Measurements from ENCODE around the gene PON3.

The PON3 gene

DNA sequence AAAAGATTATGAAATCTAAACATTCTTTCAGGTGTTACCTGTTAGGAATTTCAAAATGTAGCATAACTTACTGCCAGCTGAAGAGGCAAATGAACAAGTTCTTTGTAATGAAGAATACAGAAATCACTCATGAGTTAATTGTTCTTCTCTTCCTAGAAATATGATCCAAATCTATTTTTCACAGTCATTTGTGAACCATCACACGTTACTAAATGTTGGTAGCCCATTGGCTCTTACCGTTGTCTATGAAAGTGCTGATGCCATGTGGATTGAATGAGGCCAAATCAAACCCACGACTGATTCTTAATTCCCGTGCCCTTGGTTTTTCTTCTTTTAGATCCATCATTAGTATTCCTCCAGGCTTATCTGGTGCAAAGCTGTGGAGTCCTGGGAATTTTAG is 15.9 kb upstream of the PON3 start:
- ChIA-PET POLR2A (no interaction called here), CTCF (interaction anchor here (1.5 kb wide), 1 partner anchor 10 kb away, joined by 3 read pairs; no protein-coding TSS in a partner anchor)
- no peak overlapping the region for H3K4me3 ChIP-seq (ENCODE audit: control insufficient read depth in 1 of 7, extremely low read depth in 1 of 7, insufficient read depth in 4 of 7, low read depth in 2 of 7, low read length in 6 of 7)
- no peaks in the 10 kb centered on the region for H3K27me3 ChIP-seq (replicated peaks in 2 of 5; ENCODE audit: control insufficient read depth in 4 of 5, insufficient read depth in 5 of 5, low read length in 4 of 5)
- DNase-seq, result no peak
- H3K4me1 ChIP-seq (ENCODE audit: control extremely low read depth in 1 of 4, control insufficient read depth in 4 of 4, insufficient read depth in 4 of 4, low read length in 3 of 4), result peaks cover 0 to 3% (median 0%) of the 10 kb centered on the region in 4 experiments
- WGBS (ENCODE audit: insufficient coverage), result 96% methylated on average over 4 of the region's 4 CpGs
- H3K27ac ChIP-seq (ENCODE audit: insufficient read depth in 1 of 2, low read depth in 1 of 2, low read length in 2 of 2, poor library complexity in 1 of 2, severe bottlenecking in 2 of 2), result no peak overlapping the region
- H3K36me3 ChIP-seq (ENCODE audit: control insufficient read depth in 4 of 4, insufficient read depth in 4 of 4, low read length in 3 of 4), result peaks cover 3 to 41% (median 9%) of the 10 kb centered on the region in 4 experiments
- no peaks in the 10 kb centered on the region for H3K9me3 ChIP-seq (ENCODE audit: control extremely low read depth in 1 of 5, control insufficient read depth in 4 of 5, insufficient read depth in 2 of 5, low read depth in 1 of 5, low read length in 4 of 5)

GRCh38 chr7:95411666-95412065 is 15.5 kb upstream of the PON3 start:
- Histone ChIP-seq H3K27ac (ENCODE audit: insufficient read depth in 1 of 2, low read depth in 1 of 2, low read length in 2 of 2, poor library complexity in 1 of 2, severe bottlenecking in 2 of 2) (no peak overlapping the region), H3K27me3 (replicated peaks in 2 of 5; ENCODE audit: control insufficient read depth in 4 of 5, insufficient read depth in 5 of 5, low read length in 4 of 5) (no peaks in the 10 kb centered on the region), H3K9me3 (ENCODE audit: control extremely low read depth in 1 of 5, control insufficient read depth in 4 of 5, insufficient read depth in 2 of 5, low read depth in 1 of 5, low read length in 4 of 5) (no peaks in the 10 kb centered on the region), H3K4me3 (ENCODE audit: control insufficient read depth in 1 of 7, extremely low read depth in 1 of 7, insufficient read depth in 4 of 7, low read depth in 2 of 7, low read length in 6 of 7) (no peak overlapping the region), H3K36me3 (ENCODE audit: control insufficient read depth in 4 of 4, insufficient read depth in 4 of 4, low read length in 3 of 4) (peaks cover 3 to 44% (median 9%) of the 10 kb centered on the region in 4 experiments), H3K4me1 (ENCODE audit: control extremely low read depth in 1 of 4, control insufficient read depth in 4 of 4, insufficient read depth in 4 of 4, low read length in 3 of 4) (peaks cover 0 to 3% (median 0%) of the 10 kb centered on the region in 4 experiments)
- 94% methylated on average over 2 of the region's 4 CpGs for WGBS (ENCODE audit: insufficient coverage)
- CTCF ChIA-PET, result interaction anchor here (1.5 kb wide), 1 partner anchor 11 kb away, joined by 3 read pairs; no protein-coding TSS in a partner anchor
- POLR2A ChIA-PET, result interaction anchor here (1.2 kb wide), 1 partner anchor 10 kb away, joined by 3 read pairs; no protein-coding TSS in a partner anchor
- DNase-seq, result no peak

DNA sequence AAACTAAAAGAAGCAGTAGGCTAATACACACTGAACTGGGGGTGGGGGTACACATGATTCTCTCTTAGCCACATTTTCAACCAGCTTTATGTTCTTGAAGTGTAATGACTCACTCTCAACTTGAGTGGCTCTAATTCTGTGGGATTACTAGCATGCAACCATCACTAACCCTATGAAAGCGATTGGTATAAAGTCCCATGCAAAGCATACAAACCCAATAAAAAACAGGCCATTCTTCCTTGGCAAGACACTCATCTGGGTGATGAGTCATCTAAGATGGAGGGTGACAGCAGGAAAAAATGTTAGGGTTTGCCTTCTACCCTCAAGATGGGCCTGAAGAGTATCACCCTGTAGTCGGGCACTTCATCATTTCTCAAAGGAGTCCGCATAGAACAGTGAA is 14.9 kb upstream of the PON3 start:
- no CpG with 5 or more reads among the region's 3 CpGs for WGBS (ENCODE audit: insufficient coverage)
- Histone ChIP-seq H3K36me3 (ENCODE audit: control insufficient read depth in 4 of 4, insufficient read depth in 4 of 4, low read length in 3 of 4) (peaks cover 3 to 49% (median 12%) of the 10 kb centered on the region in 4 experiments), H3K4me1 (ENCODE audit: control extremely low read depth in 1 of 4, control insufficient read depth in 4 of 4, insufficient read depth in 4 of 4, low read length in 3 of 4) (peaks cover 0 to 3% (median 0%) of the 10 kb centered on the region in 4 experiments), H3K27me3 (replicated peaks in 2 of 5; ENCODE audit: control insufficient read depth in 4 of 5, insufficient read depth in 5 of 5, low read length in 4 of 5) (no peaks in the 10 kb centered on the region), H3K27ac (ENCODE audit: insufficient read depth in 1 of 2, low read depth in 1 of 2, low read length in 2 of 2, poor library complexity in 1 of 2, severe bottlenecking in 2 of 2) (no peak overlapping the region), H3K9me3 (ENCODE audit: control extremely low read depth in 1 of 5, control insufficient read depth in 4 of 5, insufficient read depth in 2 of 5, low read depth in 1 of 5, low read length in 4 of 5) (no peaks in the 10 kb centered on the region), H3K4me3 (ENCODE audit: control insufficient read depth in 1 of 7, extremely low read depth in 1 of 7, insufficient read depth in 4 of 7, low read depth in 2 of 7, low read length in 6 of 7) (no peak overlapping the region)
- no peak for DNase-seq
- ChIA-PET CTCF (no interaction called here), POLR2A (interaction anchor here (1.2 kb wide), 1 partner anchor 9 kb away, joined by 3 read pairs; no protein-coding TSS in a partner anchor)

GRCh38 chr7:95407751-95408150 is 11.6 kb upstream of the PON3 start:
- 100% methylated on average over 1 of the region's 2 CpGs for WGBS (ENCODE audit: insufficient coverage)
- ChIA-PET POLR2A (no interaction called here), CTCF (interaction anchor here (0.8 to 2.8 kb wide), 3 partner anchors 11 to 283 kb away, joined by 3 to 24 read pairs (median 3); partner anchors contain the start of gene PON3)
- Histone ChIP-seq H3K4me1 (ENCODE audit: control extremely low read depth in 1 of 4, control insufficient read depth in 4 of 4, insufficient read depth in 4 of 4, low read length in 3 of 4) (peaks cover 0 to 3% (median 0%) of the 10 kb centered on the region in 4 experiments), H3K4me3 (ENCODE audit: control insufficient read depth in 1 of 7, extremely low read depth in 1 of 7, insufficient read depth in 4 of 7, low read depth in 2 of 7, low read length in 6 of 7) (no peak overlapping the region), H3K36me3 (ENCODE audit: control insufficient read depth in 4 of 4, insufficient read depth in 4 of 4, low read length in 3 of 4) (peaks cover 10 to 52% (median 18%) of the 10 kb centered on the region in 4 experiments), H3K9me3 (ENCODE audit: control extremely low read depth in 1 of 5, control insufficient read depth in 4 of 5, insufficient read depth in 2 of 5, low read depth in 1 of 5, low read length in 4 of 5) (no peaks in the 10 kb centered on the region), H3K27ac (ENCODE audit: insufficient read depth in 1 of 2, low read depth in 1 of 2, low read length in 2 of 2, poor library complexity in 1 of 2, severe bottlenecking in 2 of 2) (no peak overlapping the region), H3K27me3 (replicated peaks in 2 of 5; ENCODE audit: control insufficient read depth in 4 of 5, insufficient read depth in 5 of 5, low read length in 4 of 5) (no peaks in the 10 kb centered on the region)
- DNase-seq, result no peak

- no peak for DNase-seq
- 100% methylated on average over 3 of the region's 6 CpGs for WGBS (ENCODE audit: insufficient coverage)
- ChIA-PET CTCF (interaction anchor here (1.6 to 2.8 kb wide), 2 partner anchors 10 to 111 kb away, joined by 3 to 24 read pairs; partner anchors contain the start of gene PON3), POLR2A (no interaction called here)
- H3K4me3 ChIP-seq (ENCODE audit: control insufficient read depth in 1 of 7, extremely low read depth in 1 of 7, insufficient read depth in 4 of 7, low read depth in 2 of 7, low read length in 6 of 7), result no peak overlapping the region
- peaks cover 10 to 38% (median 13%) of the 10 kb centered on the region in 4 experiments for H3K36me3 ChIP-seq (ENCODE audit: control insufficient read depth in 4 of 4, insufficient read depth in 4 of 4, low read length in 3 of 4)
- no peaks in the 10 kb centered on the region for H3K9me3 ChIP-seq (ENCODE audit: control extremely low read depth in 1 of 5, control insufficient read depth in 4 of 5, insufficient read depth in 2 of 5, low read depth in 1 of 5, low read length in 4 of 5)
- H3K4me1 ChIP-seq (ENCODE audit: control extremely low read depth in 1 of 4, control insufficient read depth in 4 of 4, insufficient read depth in 4 of 4, low read length in 3 of 4), result no peaks in the 10 kb centered on the region
- no peak overlapping the region for H3K27ac ChIP-seq (ENCODE audit: insufficient read depth in 1 of 2, low read depth in 1 of 2, low read length in 2 of 2, poor library complexity in 1 of 2, severe bottlenecking in 2 of 2)
- H3K27me3 ChIP-seq (replicated peaks in 2 of 5; ENCODE audit: control insufficient read depth in 4 of 5, insufficient read depth in 5 of 5, low read length in 4 of 5), result no peaks in the 10 kb centered on the region
Observed at GRCh38 chr7:95405800-95406199, 9.6 kb upstream of the PON3 start.

GRCh38 chr7:95405208-95405607 is 9.0 kb upstream of the PON3 start:
- Histone ChIP-seq H3K36me3 (ENCODE audit: control insufficient read depth in 4 of 4, insufficient read depth in 4 of 4, low read length in 3 of 4) (peaks cover 10 to 36% (median 12%) of the 10 kb centered on the region in 4 experiments), H3K4me3 (ENCODE audit: control insufficient read depth in 1 of 7, extremely low read depth in 1 of 7, insufficient read depth in 4 of 7, low read depth in 2 of 7, low read length in 6 of 7) (no peak overlapping the region), H3K27ac (ENCODE audit: insufficient read depth in 1 of 2, low read depth in 1 of 2, low read length in 2 of 2, poor library complexity in 1 of 2, severe bottlenecking in 2 of 2) (no peak overlapping the region), H3K27me3 (replicated peaks in 2 of 5; ENCODE audit: control insufficient read depth in 4 of 5, insufficient read depth in 5 of 5, low read length in 4 of 5) (no peaks in the 10 kb centered on the region), H3K9me3 (ENCODE audit: control extremely low read depth in 1 of 5, control insufficient read depth in 4 of 5, insufficient read depth in 2 of 5, low read depth in 1 of 5, low read length in 4 of 5) (no peaks in the 10 kb centered on the region), H3K4me1 (ENCODE audit: control extremely low read depth in 1 of 4, control insufficient read depth in 4 of 4, insufficient read depth in 4 of 4, low read length in 3 of 4) (no peaks in the 10 kb centered on the region)
- ChIA-PET POLR2A (no interaction called here), CTCF (interaction anchor here (2.8 kb wide), 1 partner anchor 9 kb away, joined by 24 read pairs; the partner anchor contains the start of gene PON3)
- DNase-seq, result no peak
- 100% methylated on average over 1 of the region's 3 CpGs for WGBS (ENCODE audit: insufficient coverage)

DNA sequence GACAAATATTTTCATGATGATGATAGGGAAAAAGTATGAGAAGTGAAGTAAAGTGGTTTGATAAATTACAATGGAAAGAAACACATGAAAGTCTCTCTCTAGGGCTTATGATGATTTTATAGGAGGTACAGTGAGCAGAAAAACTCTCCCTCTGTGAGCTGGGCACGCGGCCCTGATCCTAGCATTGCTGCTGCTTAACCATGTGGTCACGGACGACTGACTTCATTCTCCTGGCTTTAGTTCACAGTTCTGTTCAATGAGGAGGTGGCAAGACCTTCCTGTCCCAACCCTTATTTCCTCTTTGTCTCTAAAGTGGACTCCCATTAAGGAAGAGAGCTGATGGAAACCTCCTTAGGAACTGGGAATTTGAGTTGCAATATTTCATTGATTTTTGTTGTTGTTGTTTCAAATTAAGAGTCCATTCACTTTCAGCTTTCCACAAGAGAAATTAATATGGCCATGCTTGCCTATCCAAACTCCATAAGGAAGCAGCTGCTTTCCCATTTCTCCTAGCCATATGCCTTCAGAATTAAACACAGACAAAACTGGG is 8.2 kb upstream of the PON3 start:
- H3K27ac ChIP-seq (ENCODE audit: insufficient read depth in 1 of 2, low read depth in 1 of 2, low read length in 2 of 2, poor library complexity in 1 of 2, severe bottlenecking in 2 of 2), result no peak overlapping the region
- H3K9me3 ChIP-seq (ENCODE audit: control extremely low read depth in 1 of 5, control insufficient read depth in 4 of 5, insufficient read depth in 2 of 5, low read depth in 1 of 5, low read length in 4 of 5), result no peaks in the 10 kb centered on the region
- POLR2A ChIA-PET, result no interaction called here
- H3K4me1 ChIP-seq (ENCODE audit: control extremely low read depth in 1 of 4, control insufficient read depth in 4 of 4, insufficient read depth in 4 of 4, low read length in 3 of 4), result no peaks in the 10 kb centered on the region
- WGBS (ENCODE audit: insufficient coverage), result 85% methylated on average over 4 of the region's 4 CpGs
- CTCF ChIA-PET, result no interaction called here
- H3K36me3 ChIP-seq (ENCODE audit: control insufficient read depth in 4 of 4, insufficient read depth in 4 of 4, low read length in 3 of 4), result peaks cover 7 to 30% (median 10%) of the 10 kb centered on the region in 4 experiments
- no peak for DNase-seq
- H3K27me3 ChIP-seq (replicated peaks in 2 of 5; ENCODE audit: control insufficient read depth in 4 of 5, insufficient read depth in 5 of 5, low read length in 4 of 5), result no peaks in the 10 kb centered on the region
- no peak overlapping the region for H3K4me3 ChIP-seq (ENCODE audit: control insufficient read depth in 1 of 7, extremely low read depth in 1 of 7, insufficient read depth in 4 of 7, low read depth in 2 of 7, low read length in 6 of 7)

Measured in common myeloid progenitor, CD34-positive (primary cell).